ENCODE measurements around the gene PIK3C2G.

- TF ChIP-seq, protein P1, sequence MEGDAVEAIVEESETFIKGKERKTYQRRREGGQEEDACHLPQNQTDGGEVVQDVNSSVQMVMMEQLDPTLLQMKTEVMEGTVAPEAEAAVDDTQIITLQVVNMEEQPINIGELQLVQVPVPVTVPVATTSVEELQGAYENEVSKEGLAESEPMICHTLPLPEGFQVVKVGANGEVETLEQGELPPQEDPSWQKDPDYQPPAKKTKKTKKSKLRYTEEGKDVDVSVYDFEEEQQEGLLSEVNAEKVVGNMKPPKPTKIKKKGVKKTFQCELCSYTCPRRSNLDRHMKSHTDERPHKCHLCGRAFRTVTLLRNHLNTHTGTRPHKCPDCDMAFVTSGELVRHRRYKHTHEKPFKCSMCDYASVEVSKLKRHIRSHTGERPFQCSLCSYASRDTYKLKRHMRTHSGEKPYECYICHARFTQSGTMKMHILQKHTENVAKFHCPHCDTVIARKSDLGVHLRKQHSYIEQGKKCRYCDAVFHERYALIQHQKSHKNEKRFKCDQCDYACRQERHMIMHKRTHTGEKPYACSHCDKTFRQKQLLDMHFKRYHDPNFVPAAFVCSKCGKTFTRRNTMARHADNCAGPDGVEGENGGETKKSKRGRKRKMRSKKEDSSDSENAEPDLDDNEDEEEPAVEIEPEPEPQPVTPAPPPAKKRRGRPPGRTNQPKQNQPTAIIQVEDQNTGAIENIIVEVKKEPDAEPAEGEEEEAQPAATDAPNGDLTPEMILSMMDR (conservative IDR thresholded peaks at IDR 0.05; ENCODE audit: low read length): no peak
- TF ChIP-seq EZH2phosphoT487 (IDR thresholded peaks at IDR 0.05; ENCODE audit: borderline replicate concordance, low read depth, low read length): no peak
Measured at GRCh38 chr12:18358930-18359329, 97.6 kb downstream of the PIK3C2G start.
